Naive thymus-derived CD4-positive, alpha-beta T cell (primary cell): ENCODE data around the gene DSCAM. TPM values are rescaled to one million over a fixed set of nuclear protein-coding genes. Genes with fewer than 3 reads are reported as not detected.
"Not testable (repeated sequence)": the region's sequence is repeated elsewhere in the genome, so short reads cannot be mapped to it uniquely, and the experiment has no call there.

Source experiments
- ATAC-seq: fragments of 150-1000 bp; cut with Tn5 transposase; 2 replicates; pipeline ENCODE4 v1.10.0; 2021; ENCODE audit warnings: mild to moderate bottlenecking, moderate library complexity
- CTCF ChIA-PET: fragments of 350-600 bp; sonication (Branson Sonifier 250); formaldehyde crosslinking; loops from one replicate; lab custom pipeline; 2021; ENCODE audit warnings: antibody characterized with exemption; lab: Charles Lee
- POLR2A ChIA-PET: fragments of 350-600 bp; sonication (Branson Sonifier 250); formaldehyde crosslinking; loops from one replicate; lab custom pipeline; 2021; ENCODE audit warnings: antibody characterized with exemption, inconsistent platforms; lab: Charles Lee
- DNase-seq, 9 donors: peaks; one replicate each; pipeline versions ENCODE4 v3.0.0 to v3.0.0-alpha.2; 2020 to 2022; ENCODE audit warnings: mixed read lengths in 1 of 9
- H3K27ac ChIP-seq: one replicate; pipeline ENCODE4 v1.7.0; 2013; ENCODE audit warnings: mild to moderate bottlenecking, low read depth, low read length, moderate library complexity
- H3K27me3 ChIP-seq, 2 donors: one replicate each; pipeline ENCODE4 v1.7.0; 2013; ENCODE audit warnings: low read length in 2 of 2, mild to moderate bottlenecking in 2 of 2, moderate library complexity in 2 of 2; ENCODE audit not compliant: control insufficient read depth in 2 of 2, insufficient read depth in 2 of 2
- H3K36me3 ChIP-seq, 3 experiments: 1 replicate in 2 of 3; 2 replicates in 1 of 3; pipeline ENCODE4 v1.7.0; 2013; ENCODE audit warnings: low read length in 3 of 3, mild to moderate bottlenecking in 3 of 3, moderate library complexity in 1 of 3; ENCODE audit not compliant: insufficient read depth in 3 of 3, control insufficient read depth in 2 of 3
- H3K4me1 ChIP-seq, 2 donors: one replicate each; pipeline ENCODE4 v1.7.0; 2013; ENCODE audit warnings: low read length in 2 of 2, mild to moderate bottlenecking in 2 of 2, moderate library complexity in 1 of 2; ENCODE audit not compliant: control insufficient read depth in 2 of 2, insufficient read depth in 2 of 2
- H3K4me3 ChIP-seq: 2 replicates; pipeline ENCODE4 v1.7.0; 2013; ENCODE audit warnings: mild to moderate bottlenecking, low read length
- H3K9me3 ChIP-seq, 3 experiments: 1 replicate in 2 of 3; 2 replicates in 1 of 3; pipeline ENCODE4 v1.7.0; 2013; ENCODE audit warnings: low read length in 3 of 3; ENCODE audit not compliant: control insufficient read depth in 2 of 3
- H3K27ac Mint-ChIP-seq, 9 donors: one replicate each; pipeline ENCODE4 v1.8.0; 2020 to 2022; ENCODE audit warnings: mixed read lengths in 9 of 9, mild to moderate bottlenecking in 8 of 9, moderate library complexity in 5 of 9, inconsistent platforms in 2 of 9
- H3K27me3 Mint-ChIP-seq, 5 donors: one replicate each; pipeline ENCODE4 v1.8.0; 2021 to 2022; ENCODE audit warnings: mixed read lengths in 5 of 5, mild to moderate bottlenecking in 1 of 5
- H3K36me3 Mint-ChIP-seq, 5 donors: one replicate each; pipeline ENCODE4 v1.8.0; 2020 to 2022; ENCODE audit warnings: mixed read lengths in 5 of 5, mild to moderate bottlenecking in 3 of 5, inconsistent platforms in 1 of 5
- H3K4me1 Mint-ChIP-seq, 7 donors: one replicate each; pipeline ENCODE4 v1.8.0; 2020 to 2022; ENCODE audit warnings: mixed read lengths in 7 of 7, mild to moderate bottlenecking in 3 of 7, inconsistent platforms in 1 of 7
- H3K4me3 Mint-ChIP-seq, 10 donors: one replicate each; pipeline ENCODE4 v1.8.0; 2020 to 2022; ENCODE audit warnings: mild to moderate bottlenecking in 10 of 10, mixed read lengths in 10 of 10, moderate library complexity in 6 of 10, inconsistent platforms in 2 of 10
- H3K9me3 Mint-ChIP-seq, 11 donors: one replicate each; pipeline ENCODE4 v1.8.0; 2020 to 2022; ENCODE audit warnings: mixed read lengths in 11 of 11, mild to moderate bottlenecking in 4 of 11, inconsistent platforms in 1 of 11, moderate library complexity in 1 of 11
- intact Hi-C, 2 donors: fragments of 100-400 bp; cut with micrococcal nuclease; formaldehyde crosslinking; loops; one replicate each; pipeline ENCODE4 v1.15.1; 2023
- polyA plus RNA-seq, 2 donors: library from polyadenylated mRNA; unstranded; fragments of 300-500 nt; fragmentation: Illumina TruSeq; gene quantifications; one replicate each; pipeline ENCODE4 v1.2.3, GENCODE V29; 2021
- total RNA-seq, 6 experiments: library from RNA in 5 of 6; stranded (reverse) in 5 of 6; gene quantifications; 1 replicate in 5 of 6; 2 replicates in 1 of 6; pipeline ENCODE4 v1.2.3 and lab custom pipeline; 2021 to 2026

The DSCAM gene
- total and polyA plus RNA-seq, 7 experiments from 2014 or later: not detected

DNA sequence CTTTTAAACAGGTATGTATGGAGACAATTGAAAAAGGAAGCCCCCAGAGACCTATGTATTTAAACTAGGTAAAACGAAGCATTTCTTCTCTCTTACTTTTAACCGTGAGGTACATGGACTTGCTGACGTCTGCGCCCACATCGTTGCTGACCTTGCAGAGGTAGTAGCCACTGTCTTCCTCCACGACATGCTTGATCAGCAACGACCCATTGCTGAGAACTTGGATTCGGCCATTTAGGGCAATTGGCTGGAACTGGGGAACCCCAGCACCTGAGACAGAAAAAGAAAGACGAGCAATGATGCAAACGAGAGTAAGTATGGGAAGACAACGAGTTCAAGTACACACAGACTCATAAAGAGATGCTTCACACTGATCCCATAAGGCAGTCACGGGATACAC is 571.0 kb downstream of the DSCAM start:
- Mint-ChIP-seq H3K27me3 (no peaks in the 10 kb centered on the region), H3K27ac (no peak overlapping the region), H3K4me3 (no peak overlapping the region), H3K4me1 (no peaks in the 10 kb centered on the region), H3K36me3 (no peaks in the 10 kb centered on the region), H3K9me3 (peaks cover 0 to 5% (median 0%) of the 10 kb centered on the region in 11 donors)
- H3K4me3 ChIP-seq: no peak overlapping the region
- H3K9me3 ChIP-seq: no peaks in the 10 kb centered on the region
- ATAC-seq (no peak), DNase-seq (no peak)
- H3K27me3 ChIP-seq: no peaks in the 10 kb centered on the region
- intact Hi-C loops: no loop called here
- H3K36me3 ChIP-seq: no peaks in the 10 kb centered on the region
- ChIA-PET CTCF (no interaction called here), POLR2A (interaction anchor here (0.6 kb wide), 1 partner anchor 15 kb away, joined by 3 read pairs; no protein-coding TSS in a partner anchor)
- no peak overlapping the region for H3K27ac ChIP-seq
- H3K4me1 ChIP-seq: no peaks in the 10 kb centered on the region

DNA sequence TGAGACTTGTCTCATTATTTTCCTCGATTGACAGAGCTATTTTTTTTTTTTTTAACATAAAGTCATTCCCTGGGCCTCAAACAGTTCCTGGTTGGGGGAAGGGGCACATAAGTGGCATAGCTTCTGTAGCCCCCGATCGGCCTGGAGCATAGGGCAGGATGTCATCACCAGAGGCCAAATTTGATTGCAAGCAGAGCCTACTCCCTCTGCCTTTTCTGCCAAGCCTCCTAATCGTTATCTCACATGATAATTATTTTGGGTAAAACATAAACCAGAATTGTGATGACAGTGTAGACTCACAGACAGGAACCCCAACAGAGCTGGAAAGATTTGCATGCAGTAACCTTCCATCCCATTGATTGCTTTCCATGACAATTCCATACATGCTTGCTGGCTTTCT is 574.9 kb downstream of the DSCAM start:
- Histone ChIP-seq H3K9me3 (no peaks in the 10 kb centered on the region), H3K27me3 (no peaks in the 10 kb centered on the region), H3K4me1 (no peaks in the 10 kb centered on the region), H3K4me3 (no peak overlapping the region), H3K36me3 (no peaks in the 10 kb centered on the region), H3K27ac (no peak overlapping the region)
- Mint-ChIP-seq H3K9me3 (peaks cover 0 to 7% (median 0%) of the 10 kb centered on the region in 11 donors), H3K4me1 (no peaks in the 10 kb centered on the region), H3K27ac (no peak overlapping the region), H3K4me3 (no peak overlapping the region), H3K36me3 (no peaks in the 10 kb centered on the region), H3K27me3 (no peaks in the 10 kb centered on the region)
- CTCF ChIA-PET: no interaction called here
- intact Hi-C loops: no loop called here
- POLR2A ChIA-PET: no interaction called here
- no peak for ATAC-seq
- DNase-seq: no peak

DNA sequence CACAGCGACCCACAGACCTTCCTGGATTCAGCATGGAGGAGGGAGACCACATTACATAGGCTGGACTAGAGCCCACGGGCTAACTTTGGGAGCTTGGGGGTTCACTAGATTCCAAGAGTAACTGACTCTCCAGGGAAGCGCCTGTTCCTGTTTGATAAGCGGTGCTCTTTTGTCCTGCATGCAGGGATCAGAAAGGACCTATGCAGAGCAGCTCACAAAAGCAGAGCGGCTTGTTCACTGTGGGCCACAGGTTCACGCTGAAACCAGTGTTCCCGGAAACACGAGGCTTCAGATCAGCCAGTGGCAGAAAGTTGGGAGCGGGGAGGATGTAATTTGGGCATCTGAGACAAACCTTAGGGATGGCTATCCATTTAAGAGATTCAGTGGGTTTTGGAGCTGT is 575.8 kb downstream of the DSCAM start:
- no peaks in the 10 kb centered on the region for H3K4me1 ChIP-seq
- CTCF ChIA-PET: no interaction called here
- H3K27me3 Mint-ChIP-seq: no peaks in the 10 kb centered on the region

DNA sequence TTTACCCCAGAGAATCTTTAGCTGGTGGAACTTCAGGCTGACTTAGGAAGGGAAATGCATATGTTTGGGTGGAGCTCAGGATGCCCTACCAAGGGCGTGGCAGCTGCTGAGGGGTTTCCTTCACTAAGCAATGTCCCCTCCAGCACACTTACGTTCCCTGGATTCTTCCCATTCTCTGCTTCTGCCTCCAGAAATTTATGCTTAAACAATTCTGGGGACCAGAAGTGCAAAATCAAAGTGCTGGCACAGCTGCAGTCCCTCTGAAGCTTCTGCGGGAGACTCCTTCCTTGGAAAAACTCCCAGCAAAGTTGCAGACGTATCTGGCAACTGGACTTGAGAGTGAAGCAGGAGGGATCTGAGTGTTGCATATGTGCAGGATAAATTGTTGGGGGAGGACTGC is 576.9 kb downstream of the DSCAM start:
- ATAC-seq: no peak
- no peak overlapping the region for H3K27ac ChIP-seq
- intact Hi-C loops: no loop called here
- Mint-ChIP-seq H3K27ac (no peak overlapping the region), H3K9me3 (peaks cover 0 to 7% (median 0%) of the 10 kb centered on the region in 11 donors), H3K36me3 (no peaks in the 10 kb centered on the region), H3K4me3 (no peak overlapping the region), H3K27me3 (no peaks in the 10 kb centered on the region), H3K4me1 (no peaks in the 10 kb centered on the region)
- DNase-seq: no peak
- H3K36me3 ChIP-seq: no peaks in the 10 kb centered on the region
- POLR2A ChIA-PET: no interaction called here
- no peaks in the 10 kb centered on the region for H3K9me3 ChIP-seq
- H3K4me1 ChIP-seq: no peaks in the 10 kb centered on the region
- H3K27me3 ChIP-seq: no peaks in the 10 kb centered on the region
- no peak overlapping the region for H3K4me3 ChIP-seq
- CTCF ChIA-PET: no interaction called here

More for the DNA sequence above, 575.8 kb downstream of the DSCAM start:
- no peaks in the 10 kb centered on the region for H3K27me3 ChIP-seq
- no peak overlapping the region for H3K4me3 ChIP-seq
- Mint-ChIP-seq H3K4me1 (no peaks in the 10 kb centered on the region), H3K9me3 (peaks cover 0 to 7% (median 0%) of the 10 kb centered on the region in 11 donors), H3K27ac (no peak overlapping the region), H3K36me3 (no peaks in the 10 kb centered on the region), H3K4me3 (no peak overlapping the region)
- intact Hi-C loops: no loop called here
- no peak overlapping the region for H3K27ac ChIP-seq
- ATAC-seq: no peak
- POLR2A ChIA-PET: no interaction called here
- no peaks in the 10 kb centered on the region for H3K9me3 ChIP-seq
- no peaks in the 10 kb centered on the region for H3K36me3 ChIP-seq
- DNase-seq: no peak

DNA sequence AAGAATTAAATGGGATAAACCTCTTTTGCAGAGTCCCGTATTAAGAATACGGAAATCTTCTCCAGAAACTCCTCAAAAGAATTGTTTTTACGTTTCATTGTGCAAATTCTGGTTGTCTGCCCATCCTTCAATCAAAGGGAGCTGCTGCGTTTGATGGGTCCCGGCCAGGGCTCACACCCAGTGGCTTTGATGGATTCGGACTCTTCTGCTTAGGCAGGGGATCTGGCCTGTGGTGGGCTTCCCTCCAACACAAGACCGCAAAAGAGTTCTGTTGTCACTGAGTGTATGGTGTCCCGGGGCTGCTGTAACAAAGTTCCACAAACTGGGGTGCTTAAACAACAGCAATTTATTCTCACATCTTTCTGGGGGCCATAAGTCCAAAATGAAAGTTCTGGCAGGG is 577.7 kb downstream of the DSCAM start:
- DNase-seq (no peak), ATAC-seq (no peak)
- Mint-ChIP-seq H3K27ac (no peak overlapping the region), H3K36me3 (no peaks in the 10 kb centered on the region), H3K9me3 (peaks cover 0 to 7% (median 0%) of the 10 kb centered on the region in 11 donors), H3K4me3 (no peak overlapping the region), H3K27me3 (no peaks in the 10 kb centered on the region), H3K4me1 (no peaks in the 10 kb centered on the region)
- Histone ChIP-seq H3K4me1 (no peaks in the 10 kb centered on the region), H3K4me3 (no peak overlapping the region), H3K27me3 (no peaks in the 10 kb centered on the region), H3K27ac (no peak overlapping the region), H3K36me3 (no peaks in the 10 kb centered on the region), H3K9me3 (no peaks in the 10 kb centered on the region)
- POLR2A ChIA-PET: no interaction called here
- CTCF ChIA-PET: no interaction called here
- intact Hi-C loops: no loop called here

DNA sequence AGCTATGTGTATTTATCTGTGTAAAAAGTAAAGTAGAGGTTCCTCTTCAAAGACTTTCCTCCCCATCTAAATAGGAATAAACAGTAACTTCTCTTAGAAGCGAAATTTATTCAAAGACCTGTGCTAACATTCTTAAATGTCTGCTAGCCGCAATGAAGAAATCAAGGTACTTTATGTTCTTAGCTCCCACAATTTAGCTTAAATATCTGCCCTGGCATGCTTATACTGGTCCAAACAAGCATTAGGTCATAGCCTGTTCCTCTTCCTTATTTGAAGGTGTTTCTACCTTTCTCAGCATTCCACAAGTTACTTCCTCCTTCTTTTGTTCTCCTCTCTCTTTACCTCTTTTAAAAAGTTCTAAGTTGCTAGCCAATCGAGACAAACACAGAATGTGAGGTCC is 588.5 kb downstream of the DSCAM start:
- H3K4me3 Mint-ChIP-seq, H3K27ac Mint-ChIP-seq, H3K27me3 ChIP-seq, H3K27me3 Mint-ChIP-seq, POLR2A ChIA-PET, CTCF ChIA-PET, H3K36me3 Mint-ChIP-seq, H3K9me3 Mint-ChIP-seq, H3K4me1 Mint-ChIP-seq, H3K27ac ChIP-seq, H3K9me3 ChIP-seq, ATAC-seq, H3K36me3 ChIP-seq, intact Hi-C loops, H3K4me1 ChIP-seq, H3K4me3 ChIP-seq, DNase-seq: not testable (repeated sequence)

DNA sequence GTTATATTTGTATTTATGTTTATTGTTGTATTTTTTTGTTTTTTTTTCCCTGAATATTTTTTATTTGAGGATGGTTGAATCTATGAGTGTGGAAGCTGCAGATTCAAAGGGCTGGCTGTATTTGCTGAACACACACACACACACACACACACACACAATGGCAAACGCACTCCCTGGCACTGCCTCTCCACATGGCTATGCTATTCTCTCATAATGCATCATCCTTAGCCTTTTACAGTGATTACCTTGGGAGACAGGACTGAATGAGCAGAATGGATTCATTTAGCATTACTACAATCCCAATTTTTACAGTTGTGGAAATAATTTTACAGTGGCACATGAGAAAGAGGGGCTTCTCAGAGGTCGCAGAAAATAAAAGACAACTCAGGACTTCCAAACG is 589.6 kb downstream of the DSCAM start:
- no peaks in the 10 kb centered on the region for H3K4me1 Mint-ChIP-seq
- H3K4me1 ChIP-seq: no peaks in the 10 kb centered on the region
- H3K4me3 ChIP-seq: no peak overlapping the region
- no peak overlapping the region for H3K27ac Mint-ChIP-seq
- peaks cover 0 to 13% (median 0%) of the 10 kb centered on the region in 11 donors for H3K9me3 Mint-ChIP-seq
- no peaks in the 10 kb centered on the region for H3K9me3 ChIP-seq
- POLR2A ChIA-PET: no interaction called here
- intact Hi-C loops: no loop called here
- no peak for ATAC-seq
- no peaks in the 10 kb centered on the region for H3K27me3 ChIP-seq
- no peaks in the 10 kb centered on the region for H3K36me3 ChIP-seq
- peaks cover 0 to 4% (median 0%) of the 10 kb centered on the region in 5 donors for H3K27me3 Mint-ChIP-seq
- H3K4me3 Mint-ChIP-seq: no peak overlapping the region
- no peak overlapping the region for H3K27ac ChIP-seq
- H3K36me3 Mint-ChIP-seq: no peaks in the 10 kb centered on the region
- DNase-seq: no peak
- CTCF ChIA-PET: no interaction called here
